ENCODE measurements around the gene CDC42SE2. TPM values are rescaled to one million over a fixed set of nuclear protein-coding genes. Genes with fewer than 3 reads are reported as not detected.

CDC42SE2 gene
- total RNA-seq, 4 donors from 2014 or later = 71.8 to 118 (median 91.8) TPM

DNA sequence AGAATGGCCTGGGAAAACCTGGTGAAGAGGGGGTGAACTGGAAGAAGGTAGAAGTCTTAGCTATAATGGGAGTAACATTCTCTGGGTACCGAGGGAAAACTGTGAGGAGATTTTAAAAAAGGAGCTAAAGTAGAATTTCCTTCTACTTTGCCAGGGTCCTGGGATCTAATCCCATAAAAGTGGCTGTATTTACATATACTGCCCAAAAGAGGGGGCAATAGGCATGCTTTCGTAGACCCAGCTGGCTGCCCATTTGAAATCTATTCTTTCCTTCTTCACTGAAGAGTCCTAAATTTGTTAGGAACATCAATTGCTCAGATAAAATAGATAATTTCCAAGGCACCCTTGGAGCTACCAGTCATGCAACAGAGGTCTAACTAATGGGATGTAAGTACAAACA is 159.2 kb downstream of the CDC42SE2 start:
- DNase-seq = no peak
- peaks cover 0 to 15% (median 3%) of the 10 kb centered on the region in 4 donors for H3K36me3 ChIP-seq
- in situ Hi-C loops (cut with MboI; ENCODE audit: low pct_ligation_motif_present in 1 of 4, low pct_unique_long_range_greater_than_20kb in 1 of 4, low sequenced_read_pairs in 3 of 4) = loop anchor here in 2 of 4 donors (25.0 kb wide), 2 partner anchors 261 to 561 kb away; partner anchors contain the start of genes HINT1 (in 1 of the 2) and LYRM7 (in 1 of the 2)

GRCh38 chr5:131426011-131426410 is 162.2 kb downstream of the CDC42SE2 start:
- Histone ChIP-seq H3K9me3 (no peaks in the 10 kb centered on the region), H3K36me3 (peaks cover 0 to 30% (median 11%) of the 10 kb centered on the region in 4 donors), H3K27me3 (no peaks in the 10 kb centered on the region), H3K4me1 (no peaks in the 10 kb centered on the region), H3K27ac (no peak overlapping the region), H3K4me3 (no peak overlapping the region)
- in situ Hi-C loops (cut with MboI; ENCODE audit: low pct_ligation_motif_present in 1 of 4, low pct_unique_long_range_greater_than_20kb in 1 of 4, low sequenced_read_pairs in 3 of 4) = loop anchor here in 1 of 4 donors (25.0 kb wide), 1 partner anchor 586 kb away; the partner anchor contains the start of gene ACSL6
- WGBS, 2 donors (ENCODE audit: low coverage in 1 of 2) = 90 to 100% methylated on average over 1 of the region's 1 CpG
- TF ChIP-seq EP300 (IDR thresholded peaks at IDR 0.05; ENCODE audit: low read depth) = no peak
- no peak for TF ChIP-seq CTCF (IDR thresholded peaks at IDR 0.05)
- TF ChIP-seq POLR2A (IDR thresholded peaks at IDR 0.05) = no peak
- TF ChIP-seq POLR2AphosphoS5 (IDR thresholded peaks at IDR 0.05) = no peak
- DNase-seq = no peak
- intact Hi-C loops (cut with DNase I; ENCODE audit: low total_unique reads) = no loop called here

More for the DNA sequence above, 159.2 kb downstream of the CDC42SE2 start:
- Histone ChIP-seq H3K4me1 (no peaks in the 10 kb centered on the region), H3K4me3 (no peak overlapping the region), H3K27ac (no peak overlapping the region), H3K27me3 (no peaks in the 10 kb centered on the region), H3K9me3 (no peaks in the 10 kb centered on the region)
- 86% methylated on average over 2 of the region's 2 CpGs for WGBS, 2 donors (ENCODE audit: low coverage in 1 of 2)
- TF ChIP-seq CTCF (IDR thresholded peaks at IDR 0.05) (peak in 1 of 5 experiments; percentile 12), POLR2AphosphoS5 (IDR thresholded peaks at IDR 0.05) (no peak)
- intact Hi-C loops (cut with DNase I; ENCODE audit: low total_unique reads) = no loop called here

DNA sequence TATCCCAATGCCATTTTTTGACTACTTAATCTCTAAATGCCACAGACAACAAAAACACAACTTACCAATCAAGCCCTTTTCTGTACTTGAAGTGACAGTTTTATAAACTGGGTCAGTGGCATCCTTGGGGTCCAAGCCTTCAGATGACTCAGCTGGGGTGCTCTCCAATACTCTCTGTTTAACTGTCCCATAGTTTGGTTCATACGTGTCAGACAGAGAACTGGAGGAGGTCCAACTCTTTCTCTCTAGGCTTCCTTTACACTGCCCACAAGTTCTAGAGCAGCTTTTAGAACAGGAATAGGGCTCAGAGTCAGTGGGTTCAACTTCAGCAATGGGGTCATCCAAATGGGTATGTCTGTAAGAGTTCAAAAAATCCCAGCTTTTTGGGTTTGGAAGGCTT is 166.9 kb downstream of the CDC42SE2 start:
- in situ Hi-C loops (cut with MboI; ENCODE audit: low pct_ligation_motif_present in 1 of 4, low pct_unique_long_range_greater_than_20kb in 1 of 4, low sequenced_read_pairs in 3 of 4) = loop anchor here in 1 of 4 donors (25.0 kb wide), 1 partner anchor 582 kb away; the partner anchor contains the start of gene ACSL6
- intact Hi-C loops (cut with DNase I; ENCODE audit: low total_unique reads) = no loop called here
- Histone ChIP-seq H3K27me3 (no peaks in the 10 kb centered on the region), H3K4me3 (no peak overlapping the region), H3K4me1 (peaks cover 0 to 1% (median 0%) of the 10 kb centered on the region in 4 donors), H3K27ac (no peak overlapping the region), H3K36me3 (peaks cover 0 to 42% (median 15%) of the 10 kb centered on the region in 4 donors), H3K9me3 (no peaks in the 10 kb centered on the region)
- DNase-seq = no peak
- TF ChIP-seq POLR2AphosphoS5 (IDR thresholded peaks at IDR 0.05) (no peak), EP300 (IDR thresholded peaks at IDR 0.05; ENCODE audit: low read depth) (no peak), POLR2A (IDR thresholded peaks at IDR 0.05) (no peak), CTCF (IDR thresholded peaks at IDR 0.05) (no peak)
- WGBS, 2 donors (ENCODE audit: low coverage in 1 of 2) = 71% methylated on average over 1 of the region's 1 CpG; no CpG with 5 or more reads in 1 of the 2 donors

DNA sequence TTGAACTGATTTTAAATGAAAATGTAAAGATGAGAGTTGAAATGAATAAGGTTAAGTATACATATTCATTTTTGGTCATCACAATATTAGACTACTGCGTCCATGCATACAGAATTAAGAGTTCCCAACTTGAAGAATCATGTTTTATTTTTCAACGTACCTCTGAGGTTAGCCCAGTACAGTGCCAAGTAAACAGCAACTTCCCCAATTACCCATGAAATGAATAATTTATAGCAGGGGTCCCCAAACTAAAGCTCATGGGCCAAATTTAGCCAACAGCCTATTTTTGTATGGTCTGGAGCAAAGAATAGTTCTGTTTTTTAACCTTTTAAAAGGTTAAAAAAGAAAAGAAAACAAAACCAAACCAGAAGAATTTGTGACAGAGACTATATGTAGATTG is 167.9 kb downstream of the CDC42SE2 start:
- in situ Hi-C loops (cut with MboI; ENCODE audit: low pct_ligation_motif_present in 1 of 4, low pct_unique_long_range_greater_than_20kb in 1 of 4, low sequenced_read_pairs in 3 of 4) (loop anchor here in 1 of 4 donors (25.0 kb wide), 1 partner anchor 581 kb away; the partner anchor contains the start of gene ACSL6), intact Hi-C loops (cut with DNase I; ENCODE audit: low total_unique reads) (no loop called here)
- no peak for DNase-seq
- TF ChIP-seq EP300 (IDR thresholded peaks at IDR 0.05; ENCODE audit: low read depth) (no peak), POLR2AphosphoS5 (IDR thresholded peaks at IDR 0.05) (no peak)
- H3K27ac ChIP-seq = no peak overlapping the region
- no peaks in the 10 kb centered on the region for H3K9me3 ChIP-seq
- no peaks in the 10 kb centered on the region for H3K27me3 ChIP-seq
- peaks cover 0 to 3% (median 0%) of the 10 kb centered on the region in 4 donors for H3K4me1 ChIP-seq
- no peak overlapping the region for H3K4me3 ChIP-seq
- 84 to 88% methylated on average over 2 of the region's 2 CpGs for WGBS, 2 donors (ENCODE audit: low coverage in 1 of 2)
- peaks cover 0 to 34% (median 15%) of the 10 kb centered on the region in 4 donors for H3K36me3 ChIP-seq
